Suprapubic skin (tissue), 4 donors: Measurements from ENCODE around the gene WDR83. TPM values are rescaled to one million over a fixed set of nuclear protein-coding genes. Genes with fewer than 3 reads are reported as not detected.

ENCODE experiments used
- DNase-seq, 2 donors: peaks; one replicate each; pipeline ENCODE4 v3.0.0-alpha.2; 2019; ENCODE audit warnings: low spot score in 2 of 2
- H3K27ac ChIP-seq: fragments of 200-600 bp; sonication (generic); one replicate; pipeline ENCODE4 v1.5.1; 2019
- H3K27me3 ChIP-seq: fragments of 200-600 bp; sonication (generic); one replicate; pipeline ENCODE4 v1.5.1; 2019
- H3K36me3 ChIP-seq: fragments of 200-600 bp; sonication (generic); one replicate; pipeline ENCODE4 v1.5.1; 2019
- H3K4me1 ChIP-seq: fragments of 200-600 bp; sonication (generic); one replicate; pipeline ENCODE4 v1.5.1; 2019
- H3K4me3 ChIP-seq: fragments of 200-600 bp; sonication (generic); one replicate; pipeline ENCODE4 v1.5.1; 2019; ENCODE audit warnings: mild to moderate bottlenecking
- H3K9me3 ChIP-seq: fragments of 200-600 bp; sonication (generic); one replicate; pipeline ENCODE4 v1.5.1; 2019
- EP300 ChIP-seq: sonication (generic); formaldehyde crosslinking; IDR thresholded peaks from one replicate; pipeline ENCODE4 v1.6.1; 2017; ENCODE audit warnings: antibody characterized with exemption
- POLR2A ChIP-seq, 2 donors: fragments of 450-650 bp; IDR thresholded peaks; one replicate each; pipeline ENCODE4 v1.6.1; 2017; ENCODE audit warnings: antibody characterized with exemption in 2 of 2, mild to moderate bottlenecking in 2 of 2, moderate library complexity in 2 of 2
- POLR2AphosphoS5 ChIP-seq, 3 donors: sonication (generic); formaldehyde crosslinking; IDR thresholded peaks; one replicate each; pipeline ENCODE4 v1.6.1; 2017; ENCODE audit warnings: antibody characterized with exemption in 3 of 3
- WGBS: methylation state at CpG from one replicate; pipeline ENCODE4 v1.1.5; 2018; 5-methylcytosine and 5-hydroxymethylcytosine counted together
- total RNA-seq, 4 donors: library from RNA; depleted of rRNA; stranded (reverse); fragments of >200 nt; gene quantifications; one replicate each; pipeline ENCODE4 v1.1.0, GENCODE V29; 2016
- TF ChIP-seq, protein P1 (sequence below), 2 donors: fragments of 200-600 bp in 1 of 2; fragments of 450-650 bp in 1 of 2; sonication (generic) in 1 of 2; IDR thresholded peaks; one replicate each; pipeline ENCODE4 v1.5.1; 2016 to 2019; ENCODE audit warnings: antibody characterized with exemption in 2 of 2, mild to moderate bottlenecking in 1 of 2, moderate library complexity in 1 of 2

The WDR83 gene
- total RNA-seq, 4 donors from 2014 or later: 9.8 to 21.9 (median 17.2) TPM

DNA sequence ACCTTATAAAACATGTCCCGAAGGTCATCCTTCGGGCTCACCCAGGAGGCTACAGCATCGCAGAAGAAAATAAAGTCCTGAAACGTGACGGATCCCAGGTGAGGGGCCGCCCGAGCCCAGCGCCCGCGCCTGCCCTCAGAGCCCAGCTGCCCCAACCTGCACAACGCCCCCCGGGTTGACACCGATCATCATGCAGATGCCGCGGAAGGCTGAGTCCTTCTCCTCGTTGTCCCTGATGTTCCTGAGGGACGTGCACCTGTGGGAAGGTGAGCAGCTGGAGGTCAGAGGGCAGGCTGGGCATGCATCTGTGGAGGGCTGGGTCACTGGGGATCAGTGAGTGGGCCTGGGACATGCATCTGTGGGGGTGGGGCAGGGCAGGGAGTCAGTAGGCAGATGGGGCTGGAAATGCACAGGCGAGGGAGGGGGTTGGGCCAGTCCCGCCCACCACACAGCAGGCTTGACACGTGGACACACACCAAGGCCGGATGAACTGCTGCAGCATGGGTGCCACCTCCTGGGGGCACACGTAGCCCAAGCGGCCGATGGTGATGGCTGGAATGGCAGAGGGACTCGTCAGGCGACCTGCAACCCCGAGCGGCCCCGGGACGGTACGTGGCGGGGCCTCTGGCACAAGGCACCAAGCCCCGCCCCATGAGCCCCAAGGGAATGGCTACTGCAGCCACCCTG is 35.1 kb downstream of the WDR83 start:
- TF ChIP-seq POLR2A (IDR thresholded peaks at IDR 0.05) (no peak), EP300 (no peak), POLR2AphosphoS5 (IDR thresholded peaks at IDR 0.05) (no peak)
- TF ChIP-seq, protein P1, sequence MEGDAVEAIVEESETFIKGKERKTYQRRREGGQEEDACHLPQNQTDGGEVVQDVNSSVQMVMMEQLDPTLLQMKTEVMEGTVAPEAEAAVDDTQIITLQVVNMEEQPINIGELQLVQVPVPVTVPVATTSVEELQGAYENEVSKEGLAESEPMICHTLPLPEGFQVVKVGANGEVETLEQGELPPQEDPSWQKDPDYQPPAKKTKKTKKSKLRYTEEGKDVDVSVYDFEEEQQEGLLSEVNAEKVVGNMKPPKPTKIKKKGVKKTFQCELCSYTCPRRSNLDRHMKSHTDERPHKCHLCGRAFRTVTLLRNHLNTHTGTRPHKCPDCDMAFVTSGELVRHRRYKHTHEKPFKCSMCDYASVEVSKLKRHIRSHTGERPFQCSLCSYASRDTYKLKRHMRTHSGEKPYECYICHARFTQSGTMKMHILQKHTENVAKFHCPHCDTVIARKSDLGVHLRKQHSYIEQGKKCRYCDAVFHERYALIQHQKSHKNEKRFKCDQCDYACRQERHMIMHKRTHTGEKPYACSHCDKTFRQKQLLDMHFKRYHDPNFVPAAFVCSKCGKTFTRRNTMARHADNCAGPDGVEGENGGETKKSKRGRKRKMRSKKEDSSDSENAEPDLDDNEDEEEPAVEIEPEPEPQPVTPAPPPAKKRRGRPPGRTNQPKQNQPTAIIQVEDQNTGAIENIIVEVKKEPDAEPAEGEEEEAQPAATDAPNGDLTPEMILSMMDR (IDR thresholded peaks at IDR 0.05): no peak
- Histone ChIP-seq H3K9me3 (no peaks in the 10 kb centered on the region), H3K36me3 (peaks cover 76% of the 10 kb centered on the region), H3K27me3 (no peaks in the 10 kb centered on the region), H3K27ac (no peak overlapping the region), H3K4me3 (no peak overlapping the region), H3K4me1 (peaks cover 6% of the 10 kb centered on the region)
- WGBS: 84% methylated on average over 22 of the region's 33 CpGs
- DNase-seq: peak in 1 of 2 donors; percentile 61

DNA sequence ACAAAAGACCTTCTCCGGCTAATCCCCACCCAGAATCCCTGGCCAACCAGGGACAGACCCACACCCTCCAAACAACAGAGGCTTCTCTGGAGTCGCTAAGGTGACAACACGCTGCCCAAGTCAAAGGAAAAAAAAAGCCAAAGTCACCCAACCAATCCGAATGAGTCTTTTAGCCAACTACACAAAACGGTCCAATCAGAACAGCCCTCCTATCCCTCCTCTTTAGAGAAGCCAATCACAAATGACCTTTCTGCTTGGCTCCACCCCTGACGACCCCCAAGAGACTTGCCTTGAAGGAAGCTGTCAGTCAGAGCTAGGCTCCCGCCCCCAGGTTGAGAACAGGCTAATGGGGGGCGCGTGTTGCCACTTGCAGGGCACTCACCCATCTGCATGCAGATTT is 36.4 kb downstream of the WDR83 start:
- Histone ChIP-seq H3K36me3 (peaks cover 89% of the 10 kb centered on the region), H3K4me1 (no peaks in the 10 kb centered on the region), H3K27ac (no peak overlapping the region), H3K4me3 (no peak overlapping the region), H3K9me3 (no peaks in the 10 kb centered on the region), H3K27me3 (no peaks in the 10 kb centered on the region)
- no peak for DNase-seq
- TF ChIP-seq, protein P1 (IDR thresholded peaks at IDR 0.05): no peak
- TF ChIP-seq POLR2A (IDR thresholded peaks at IDR 0.05): no peak
- TF ChIP-seq EP300: no peak
- no peak for TF ChIP-seq POLR2AphosphoS5 (IDR thresholded peaks at IDR 0.05)
- WGBS: 64% methylated on average over 9 of the region's 9 CpGs

DNA sequence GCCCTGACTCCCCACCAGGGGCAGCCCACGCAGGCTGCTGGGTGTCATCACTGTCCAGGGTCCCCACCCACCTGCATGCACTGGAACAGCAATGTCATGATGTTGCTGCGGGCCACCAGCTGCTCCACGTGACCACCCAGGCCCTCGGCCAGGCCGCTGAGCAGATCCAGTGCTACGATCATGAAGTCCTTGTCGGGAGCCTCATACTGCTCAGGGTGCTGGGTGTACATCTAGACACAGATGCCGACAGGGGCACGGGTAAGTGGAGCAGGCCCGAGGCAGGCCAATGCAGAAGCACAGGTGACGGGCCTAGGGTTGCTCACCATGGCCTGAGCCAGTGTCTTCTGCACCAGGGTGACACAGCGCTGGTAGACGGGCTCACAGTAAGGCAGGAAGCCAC is 38.6 kb downstream of the WDR83 start:
- TF ChIP-seq POLR2A (IDR thresholded peaks at IDR 0.05): no peak
- TF ChIP-seq, protein P1 (IDR thresholded peaks at IDR 0.05): no peak
- H3K27me3 ChIP-seq: no peaks in the 10 kb centered on the region
- no peak for DNase-seq
- no peaks in the 10 kb centered on the region for H3K4me1 ChIP-seq
- WGBS: 97% methylated on average over 12 of the region's 13 CpGs
- no peaks in the 10 kb centered on the region for H3K9me3 ChIP-seq
- peaks cover 99% of the 10 kb centered on the region for H3K36me3 ChIP-seq
- no peak overlapping the region for H3K4me3 ChIP-seq
- H3K27ac ChIP-seq: no peak overlapping the region

DNA sequence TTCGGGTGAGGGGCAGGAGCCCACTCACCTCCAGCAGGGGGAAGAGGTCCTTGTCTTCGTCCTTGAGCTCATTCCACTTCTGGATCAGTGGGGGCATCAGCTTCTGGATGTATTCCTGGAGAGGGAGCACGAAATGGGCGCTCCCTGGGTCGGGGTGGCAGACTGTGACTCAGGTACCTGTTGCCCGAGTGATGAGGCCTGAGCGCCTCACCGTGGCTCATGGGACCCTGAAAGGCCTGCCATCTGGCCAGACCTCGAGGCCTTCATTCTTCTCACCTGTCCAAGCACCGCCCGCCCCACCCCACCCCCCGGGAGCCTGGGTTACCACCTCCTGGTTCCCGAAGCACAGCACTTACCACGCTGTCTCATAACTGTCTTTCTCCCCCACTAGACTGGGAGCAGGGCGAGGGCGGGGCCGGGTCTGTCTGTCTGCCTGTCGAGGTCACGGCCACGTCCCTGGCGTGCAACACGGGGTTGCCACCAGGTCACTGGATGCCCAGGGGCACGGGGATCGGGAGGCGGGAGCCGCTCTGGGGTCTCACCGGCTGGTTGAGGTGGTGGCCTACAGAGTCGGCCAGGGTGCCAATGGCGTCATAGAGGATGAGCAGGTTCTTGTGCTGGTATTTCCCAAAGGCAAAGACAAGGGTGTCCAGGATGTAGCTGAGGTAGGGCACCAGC is 39.2 kb downstream of the WDR83 start:
- no peaks in the 10 kb centered on the region for H3K4me1 ChIP-seq
- H3K4me3 ChIP-seq: no peak overlapping the region
- no peaks in the 10 kb centered on the region for H3K9me3 ChIP-seq
- H3K27me3 ChIP-seq: no peaks in the 10 kb centered on the region
- WGBS: 92% methylated on average over 17 of the region's 29 CpGs
- H3K36me3 ChIP-seq: peaks cover 99% of the 10 kb centered on the region
- H3K27ac ChIP-seq: no peak overlapping the region
- no peak for TF ChIP-seq POLR2AphosphoS5 (IDR thresholded peaks at IDR 0.05)
- no peak for TF ChIP-seq EP300
- no peak for TF ChIP-seq POLR2A (IDR thresholded peaks at IDR 0.05)
- TF ChIP-seq, protein P1 (IDR thresholded peaks at IDR 0.05): no peak
- DNase-seq: no peak

DNA sequence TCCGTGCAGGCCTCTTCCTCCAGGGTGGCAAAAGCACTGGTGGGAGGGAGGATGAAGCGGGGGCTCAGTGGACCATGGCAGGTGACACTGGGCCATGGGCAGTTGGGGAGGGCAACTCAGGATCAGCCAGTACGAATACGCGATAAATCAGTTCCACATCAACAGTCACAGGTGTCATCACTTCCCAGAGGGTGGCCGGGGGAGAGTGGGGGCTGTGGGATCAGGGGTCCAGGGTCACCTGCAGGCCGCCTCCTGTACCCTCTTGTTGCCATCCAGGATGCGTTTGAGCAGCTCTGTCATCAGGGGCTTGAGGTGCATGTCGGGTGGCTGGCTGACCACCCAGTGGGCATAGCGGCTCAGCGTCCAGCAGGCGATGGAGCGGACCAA is 39.7 kb downstream of the WDR83 start:
- Histone ChIP-seq H3K4me3 (no peak overlapping the region), H3K27ac (no peak overlapping the region), H3K4me1 (no peaks in the 10 kb centered on the region), H3K36me3 (peaks cover 99% of the 10 kb centered on the region), H3K27me3 (no peaks in the 10 kb centered on the region), H3K9me3 (no peaks in the 10 kb centered on the region)
- 96% methylated on average over 11 of the region's 13 CpGs for WGBS
- no peak for TF ChIP-seq EP300
- TF ChIP-seq POLR2AphosphoS5 (IDR thresholded peaks at IDR 0.05): no peak
- no peak for TF ChIP-seq POLR2A (IDR thresholded peaks at IDR 0.05)
- TF ChIP-seq, protein P1 (IDR thresholded peaks at IDR 0.05): no peak
- no peak for DNase-seq
